Loucy (cell line): Measurements from ENCODE around the gene CDH4.

Experiments used
- CTCF ChIP-seq: fragments of 200-600 bp; sonication (generic); conservative IDR thresholded peaks from 2 replicates; pipeline ENCODE4 v1.5.1; 2014; ENCODE audit warnings: mild to moderate bottlenecking, antibody characterized with exemption, low read length
- EZH2phosphoT487 ChIP-seq: fragments of 200-600 bp; IDR thresholded peaks from 2 replicates; pipeline ENCODE4 v1.6.1; 2018; ENCODE audit warnings: antibody characterized with exemption, mild to moderate bottlenecking, moderate library complexity, borderline replicate concordance

- TF ChIP-seq CTCF (no peak), EZH2phosphoT487 (no peak)
These were observed 336.6 kb downstream of the CDH4 start for GRCh38 chr20:61588411-61589385.
